Measurements from ENCODE around the gene TSPAN9. TPM values are rescaled to one million over a fixed set of nuclear protein-coding genes. Genes with fewer than 3 reads are reported as not detected.

TSPAN9 gene
- total RNA-seq, 2 experiments from 2014 or later = 0.07 TPM; not detected in 1

- Mint-ChIP-seq H3K4me1 (ENCODE audit: low read depth) (no peaks in the 10 kb centered on the region), H3K27ac (no peak overlapping the region), H3K27me3 (no peaks in the 10 kb centered on the region), H3K4me3 (no peak overlapping the region), H3K36me3 (ENCODE audit: low read depth) (no peaks in the 10 kb centered on the region), H3K9me3 (no peaks in the 10 kb centered on the region)
- intact Hi-C loops (cut with micrococcal nuclease) = no loop called here
- TF ChIP-seq CTCF (IDR thresholded peaks at IDR 0.05) = no peak
- DNase-seq (no peak), ATAC-seq (no peak)
- POLR2A ChIA-PET = no interaction called here
- CTCF ChIA-PET = no interaction called here
These were observed 187.1 kb downstream of the TSPAN9 start for GRCh38 chr12:3263939-3264922.

GRCh38 chr12:3265406-3265805 is 188.2 kb downstream of the TSPAN9 start:
- POLR2A ChIA-PET = no interaction called here
- Mint-ChIP-seq H3K27me3 (no peaks in the 10 kb centered on the region), H3K4me1 (ENCODE audit: low read depth) (no peaks in the 10 kb centered on the region), H3K9me3 (no peaks in the 10 kb centered on the region), H3K36me3 (ENCODE audit: low read depth) (no peaks in the 10 kb centered on the region), H3K27ac (no peak overlapping the region), H3K4me3 (no peak overlapping the region)
- intact Hi-C loops (cut with micrococcal nuclease) = no loop called here
- TF ChIP-seq CTCF (IDR thresholded peaks at IDR 0.05) = no peak
- ATAC-seq = no peak
- CTCF ChIA-PET = interaction anchor here (3.2 kb wide), 1 partner anchor 10 kb away, joined by 14 read pairs; no protein-coding TSS in a partner anchor
- DNase-seq = no peak

GRCh38 chr12:3266638-3267037 is 189.5 kb downstream of the TSPAN9 start:
- intact Hi-C loops (cut with micrococcal nuclease) = no loop called here
- Mint-ChIP-seq H3K36me3 (ENCODE audit: low read depth) (no peaks in the 10 kb centered on the region), H3K9me3 (no peaks in the 10 kb centered on the region), H3K4me3 (no peak overlapping the region), H3K4me1 (ENCODE audit: low read depth) (no peaks in the 10 kb centered on the region), H3K27ac (no peak overlapping the region), H3K27me3 (no peaks in the 10 kb centered on the region)
- ATAC-seq (no peak), DNase-seq (no peak)
- TF ChIP-seq CTCF (IDR thresholded peaks at IDR 0.05) = no peak
- POLR2A ChIA-PET = no interaction called here
- CTCF ChIA-PET = interaction anchor here (1.0 to 3.2 kb wide), 2 partner anchors 9 to 34 kb away, joined by 3 to 14 read pairs; no protein-coding TSS in a partner anchor

GRCh38 chr12:3267690-3268089 is 190.5 kb downstream of the TSPAN9 start:
- H3K27me3 Mint-ChIP-seq = no peaks in the 10 kb centered on the region
- no peaks in the 10 kb centered on the region for H3K4me1 Mint-ChIP-seq (ENCODE audit: low read depth)
- intact Hi-C loops (cut with micrococcal nuclease) = no loop called here
- H3K27ac Mint-ChIP-seq = no peak overlapping the region
- ChIA-PET CTCF (interaction anchor here (1.0 to 3.2 kb wide), 2 partner anchors 8 to 32 kb away, joined by 3 to 14 read pairs; no protein-coding TSS in a partner anchor), POLR2A (no interaction called here)
- no peaks in the 10 kb centered on the region for H3K36me3 Mint-ChIP-seq (ENCODE audit: low read depth)
- TF ChIP-seq CTCF (IDR thresholded peaks at IDR 0.05) = no peak
- no peak overlapping the region for H3K4me3 Mint-ChIP-seq
- DNase-seq (no peak), ATAC-seq (no peak)
- H3K9me3 Mint-ChIP-seq = no peaks in the 10 kb centered on the region

GRCh38 chr12:3269594-3269993 is 192.4 kb downstream of the TSPAN9 start:
- CTCF ChIA-PET = no interaction called here
- DNase-seq (no peak), ATAC-seq (no peak)
- H3K27me3 Mint-ChIP-seq = peaks cover 2% of the 10 kb centered on the region
- no peak overlapping the region for H3K27ac Mint-ChIP-seq
- TF ChIP-seq CTCF (IDR thresholded peaks at IDR 0.05) = no peak
- no peaks in the 10 kb centered on the region for H3K4me1 Mint-ChIP-seq (ENCODE audit: low read depth)
- intact Hi-C loops (cut with micrococcal nuclease) = no loop called here
- no peak overlapping the region for H3K4me3 Mint-ChIP-seq
- no peaks in the 10 kb centered on the region for H3K9me3 Mint-ChIP-seq
- POLR2A ChIA-PET = no interaction called here
- H3K36me3 Mint-ChIP-seq (ENCODE audit: low read depth) = no peaks in the 10 kb centered on the region
